HFF-Myc (cell line): ENCODE measurements around the gene TTLL4.
"Not testable (repeated sequence)": the region's sequence is repeated elsewhere in the genome, so short reads cannot be mapped to it uniquely, and the experiment has no call there.

ENCODE experiments used
- DNase-seq: peaks from one replicate; pipeline ENCODE4 v3.0.0-alpha.2; 2011; ENCODE audit warnings: low read depth; ENCODE audit errors: extremely low read depth
- H3K4me3 ChIP-seq: replicated peaks from 2 replicates; pipeline ENCODE4 v1.5.1; 2011; ENCODE audit warnings: low read depth, mild to moderate bottlenecking, control low read depth, low read length
- CTCF ChIP-seq: IDR thresholded peaks from 2 replicates; pipeline ENCODE4 v1.5.1; 2012; ENCODE audit warnings: mild to moderate bottlenecking, low read depth, low read length, control low read depth; ENCODE audit errors: missing control alignments

Gene TTLL4

DNA sequence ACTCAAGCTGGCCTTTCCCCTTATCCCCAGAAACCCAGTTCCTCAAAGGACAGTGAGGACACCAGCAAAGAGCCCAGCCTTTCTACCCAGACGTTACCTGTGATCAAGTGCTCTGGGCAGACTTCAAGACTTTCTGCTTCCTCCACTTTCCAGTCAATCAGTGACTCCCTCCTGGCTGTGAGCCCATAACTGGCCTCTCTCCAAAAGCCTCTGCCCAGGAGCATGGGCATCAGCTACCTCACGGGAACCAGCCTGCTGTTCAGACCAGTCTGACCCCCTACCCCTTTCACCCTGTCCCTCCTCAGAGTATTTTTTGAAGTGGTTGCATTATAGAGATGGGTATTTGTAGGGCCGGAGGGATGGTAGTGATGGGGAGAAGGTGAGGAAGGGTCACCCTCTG lies 43.6 kb downstream of the TTLL4 start:
- TF ChIP-seq CTCF, result no peak

DNA sequence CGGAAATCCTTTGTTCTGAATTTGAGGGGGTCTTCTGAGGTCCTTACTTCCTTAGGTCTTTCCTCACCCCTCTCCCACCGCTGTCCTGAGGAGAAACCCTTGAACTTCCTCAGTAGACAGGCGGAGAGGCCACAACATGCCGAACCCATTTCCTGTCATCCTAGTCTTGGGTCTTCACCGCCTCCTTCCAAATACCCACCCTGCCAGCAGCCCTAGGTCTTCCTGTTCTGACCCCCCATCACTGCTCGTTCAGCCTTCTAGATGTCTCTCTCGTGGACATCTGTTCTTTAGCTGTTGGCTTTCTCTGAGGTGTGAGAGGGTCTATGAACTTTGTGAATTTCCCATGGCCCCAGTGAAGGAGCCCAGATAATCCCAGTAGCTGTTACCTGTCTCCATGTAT lies 44.1 kb downstream of the TTLL4 start:
- no peak for TF ChIP-seq CTCF

More for the DNA sequence above, 43.6 kb downstream of the TTLL4 start:
- DNase-seq, result no peak
- H3K4me3 ChIP-seq, result no peak overlapping the region

DNA sequence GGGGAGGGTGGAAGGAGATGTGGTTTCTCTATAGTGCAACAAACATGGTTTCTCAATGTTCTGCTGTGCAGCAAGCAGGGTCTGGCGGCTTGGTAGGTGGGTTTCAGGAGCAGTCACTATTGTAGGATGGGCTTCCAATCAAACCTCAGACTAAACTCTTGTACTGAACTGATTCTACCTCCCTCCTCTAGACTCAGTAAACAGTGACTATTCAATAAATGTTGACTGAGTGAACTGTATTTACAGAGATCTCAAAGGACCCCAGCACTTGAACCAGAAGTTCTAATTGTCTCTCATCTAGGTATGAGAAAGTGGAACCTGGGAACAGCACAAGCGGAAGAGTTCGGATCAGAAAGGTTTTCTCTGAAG lies 44.5 kb downstream of the TTLL4 start:
- no peak for DNase-seq
- no peak for TF ChIP-seq CTCF
- no peak overlapping the region for H3K4me3 ChIP-seq

More for the DNA sequence above, 44.1 kb downstream of the TTLL4 start:
- no peak overlapping the region for H3K4me3 ChIP-seq
- DNase-seq, result no peak

DNA sequence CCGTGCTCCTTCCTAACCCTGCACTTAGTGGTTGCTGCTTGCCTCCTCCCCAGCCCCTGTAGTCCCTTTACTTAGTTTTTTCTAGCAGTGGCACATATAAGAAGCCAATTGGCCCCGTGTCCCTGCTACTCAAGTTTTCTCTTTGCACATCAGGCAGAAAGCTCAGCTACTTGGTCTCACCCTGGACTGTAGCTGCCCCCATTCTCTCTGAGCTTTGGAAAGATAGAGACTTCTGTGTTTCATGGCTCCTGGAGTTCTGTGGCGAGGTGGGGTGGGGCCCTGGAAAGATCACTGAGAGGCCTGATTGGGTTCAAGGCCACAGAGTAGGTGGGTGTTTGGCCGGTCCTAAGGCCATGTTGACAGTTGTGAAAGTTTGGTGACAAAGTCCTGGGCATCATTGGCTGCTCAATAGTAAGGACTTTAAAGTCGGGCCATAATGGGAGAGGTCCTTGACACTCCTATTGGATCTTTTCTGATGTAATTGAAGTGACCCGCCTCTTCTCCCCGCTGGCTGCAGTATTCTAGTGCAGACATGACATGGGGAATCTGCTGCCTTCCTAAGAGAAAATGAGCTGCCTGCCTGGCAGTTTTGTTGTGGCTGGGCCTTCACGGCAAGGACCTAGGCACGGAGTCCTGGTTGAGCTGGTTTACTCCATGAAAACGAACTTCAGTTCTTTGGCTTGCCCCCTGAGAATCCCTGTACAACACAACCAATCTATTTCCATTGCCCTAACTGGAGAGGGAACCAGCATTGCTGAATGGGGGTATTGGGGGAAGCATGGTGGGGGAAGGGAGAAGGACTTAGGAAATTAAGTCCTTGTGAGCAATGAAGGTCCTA lies 45.2 kb downstream of the TTLL4 start:
- TF ChIP-seq CTCF, result no peak
- no peak for DNase-seq
- no peak overlapping the region for H3K4me3 ChIP-seq

DNA sequence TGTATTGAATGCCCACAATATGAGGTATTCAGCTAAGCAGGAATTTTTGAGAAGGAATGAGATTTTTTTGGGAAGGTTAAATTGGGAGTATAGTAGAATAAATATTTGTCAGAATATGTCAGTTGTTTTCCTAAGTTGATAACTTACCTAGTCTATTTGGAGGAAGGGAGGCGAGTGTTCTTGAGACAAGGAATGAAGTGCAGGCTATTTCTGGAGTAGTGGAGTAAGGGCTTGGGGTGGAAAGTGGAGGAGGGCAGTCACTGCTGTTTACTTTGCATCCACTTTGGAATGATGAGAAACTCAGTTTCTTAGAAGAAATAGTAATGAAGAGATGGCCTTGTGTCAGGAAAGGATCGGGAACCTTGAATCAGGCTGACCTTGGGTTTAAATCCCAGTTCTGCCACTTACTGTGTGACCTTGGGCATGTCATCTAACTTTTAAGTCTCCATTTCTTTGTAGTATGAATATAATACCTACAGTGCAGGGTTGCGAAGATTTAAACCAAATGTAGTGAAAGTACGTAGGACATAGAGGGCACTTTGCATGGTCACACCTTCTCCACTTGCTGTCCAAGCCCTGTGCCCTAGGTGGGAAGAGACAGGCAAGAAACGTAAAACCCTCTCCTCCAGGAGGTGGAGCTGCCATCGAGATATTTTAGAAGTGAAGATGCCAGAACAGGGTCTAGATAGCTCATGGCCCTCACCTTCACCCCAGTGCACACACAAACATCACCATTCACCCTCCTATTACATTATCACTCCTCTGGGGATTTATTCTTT lies 46.2 kb downstream of the TTLL4 start:
- no peak for TF ChIP-seq CTCF
- DNase-seq, result no peak
- H3K4me3 ChIP-seq, result no peak overlapping the region

GRCh38 chr2:218761795-218762194 lies 51.2 kb downstream of the TTLL4 start:
- no peak for DNase-seq
- H3K4me3 ChIP-seq, result no peak overlapping the region
- TF ChIP-seq CTCF, result no peak

DNA sequence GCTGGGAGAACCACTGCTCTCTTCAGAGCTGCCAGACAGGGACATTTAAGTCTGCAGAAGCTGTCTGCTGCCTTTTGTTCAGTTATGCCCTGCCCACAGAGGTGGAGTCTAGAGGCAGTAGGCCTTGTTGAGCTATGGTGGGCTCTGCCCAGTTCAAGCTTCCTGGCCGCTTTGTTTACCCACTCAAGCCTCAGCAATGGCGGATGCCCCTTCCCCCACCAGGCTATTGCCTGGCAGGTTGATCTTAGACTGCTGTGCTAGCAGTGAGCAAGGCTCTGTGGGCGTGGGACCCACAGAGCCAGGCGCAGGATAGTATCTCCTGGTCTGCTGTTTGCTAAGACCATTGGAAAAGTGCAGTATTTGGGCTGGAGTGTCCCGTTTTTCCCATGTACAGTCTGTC lies 62.1 kb downstream of the TTLL4 start:
- not testable (repeated sequence) for H3K4me3 ChIP-seq, DNase-seq
